Measurements from ENCODE around the gene CPLX1.

GRCh38 chr4:777520-778262 is 48.2 kb downstream of the CPLX1 start:
- TF ChIP-seq CTCF (optimal IDR thresholded peaks at IDR 0.05 in 1 of 3, IDR thresholded peaks at IDR 0.05 in 1 of 3, conservative IDR thresholded peaks at IDR 0.05 in 1 of 3; ENCODE audit: extremely low read depth in 1 of 3, insufficient read depth in 2 of 3, low read length in 3 of 3) (no peak), EZH2 (IDR thresholded peaks at IDR 0.05; ENCODE audit: low read length) (no peak)

Measured in keratinocyte (primary cell).